ENCODE data around the gene TBCEL.
"Not testable (repeated sequence)": the region's sequence is repeated elsewhere in the genome, so short reads cannot be mapped to it uniquely, and the experiment has no call there.

Gene TBCEL

DNA sequence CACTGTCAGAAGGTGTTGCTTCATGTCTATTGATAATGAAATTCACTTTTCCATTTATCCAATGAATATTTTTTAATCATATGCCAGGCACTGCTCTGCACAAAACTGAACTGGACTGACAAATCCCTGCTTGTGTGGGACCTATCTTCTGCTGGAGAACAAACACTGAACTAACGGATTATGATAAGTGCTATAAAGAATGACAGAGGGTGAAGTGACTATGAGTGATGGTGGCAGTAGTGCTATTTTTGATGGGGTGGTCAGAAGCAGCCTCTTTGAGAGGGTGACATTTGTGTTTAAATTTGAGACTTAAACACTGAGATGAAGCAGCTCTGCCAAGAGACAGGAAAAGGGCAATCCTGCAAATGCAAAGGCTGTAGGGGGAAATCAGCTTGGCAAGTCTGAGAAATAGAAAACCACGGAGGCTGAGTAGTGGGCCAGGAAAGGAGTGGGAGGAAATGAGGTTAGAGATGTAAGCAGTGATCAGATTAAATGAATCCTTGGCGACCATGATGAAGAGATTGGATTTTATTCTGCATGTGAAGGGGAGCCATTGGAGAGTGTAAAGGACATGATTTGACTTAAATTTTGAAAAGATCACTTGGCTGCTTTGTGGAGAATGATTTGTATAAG lies 6.0 kb downstream of the TBCEL start:
- no peaks in the 10 kb centered on the region for H3K4me1 ChIP-seq (ENCODE audit: control insufficient read depth, insufficient read depth, low read length)
- H3K36me3 ChIP-seq (ENCODE audit: control insufficient read depth, insufficient read depth, low read length): no peaks in the 10 kb centered on the region
- no peaks in the 10 kb centered on the region for H3K9me3 ChIP-seq (ENCODE audit: control insufficient read depth, insufficient read depth, low read length)
- H3K4me3 ChIP-seq (ENCODE audit: low read length): no peak overlapping the region
- H3K27me3 ChIP-seq (ENCODE audit: control insufficient read depth, insufficient read depth, low read length): no peaks in the 10 kb centered on the region
- H3K27ac ChIP-seq (ENCODE audit: low read length): no peak overlapping the region
- DNase-seq (ENCODE audit: low read depth, low spot score): no peak
- WGBS (ENCODE audit: insufficient coverage, insufficient read length): no CpG with 5 or more reads among the region's 3 CpGs

DNA sequence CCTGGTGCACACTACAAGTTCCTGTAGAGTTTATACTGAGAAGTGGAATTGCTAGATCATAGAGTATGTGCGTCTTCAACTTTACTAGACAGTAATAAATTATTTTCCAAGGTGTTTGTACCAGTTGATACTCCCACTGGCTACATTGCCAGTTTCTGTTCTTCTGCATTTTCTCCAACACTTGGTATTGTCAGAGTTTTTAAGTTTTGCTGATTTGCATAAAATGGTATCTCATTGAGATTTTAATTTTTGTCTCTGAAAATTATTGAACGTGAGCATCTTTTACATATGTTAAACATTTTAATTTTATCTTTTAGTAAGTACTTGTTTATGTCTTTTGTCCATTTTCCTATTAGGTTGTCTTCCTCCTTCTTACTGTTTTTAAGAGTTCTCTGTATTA lies 7.3 kb downstream of the TBCEL start:
- no peaks in the 10 kb centered on the region for H3K27me3 ChIP-seq (ENCODE audit: control insufficient read depth, insufficient read depth, low read length)
- no peak overlapping the region for H3K4me3 ChIP-seq (ENCODE audit: low read length)
- WGBS (ENCODE audit: insufficient coverage, insufficient read length): no CpG with 5 or more reads among the region's 2 CpGs
- no peak for DNase-seq (ENCODE audit: low read depth, low spot score)
- H3K4me1 ChIP-seq (ENCODE audit: control insufficient read depth, insufficient read depth, low read length): no peaks in the 10 kb centered on the region
- no peak overlapping the region for H3K27ac ChIP-seq (ENCODE audit: low read length)
- no peaks in the 10 kb centered on the region for H3K36me3 ChIP-seq (ENCODE audit: control insufficient read depth, insufficient read depth, low read length)
- no peaks in the 10 kb centered on the region for H3K9me3 ChIP-seq (ENCODE audit: control insufficient read depth, insufficient read depth, low read length)

DNA sequence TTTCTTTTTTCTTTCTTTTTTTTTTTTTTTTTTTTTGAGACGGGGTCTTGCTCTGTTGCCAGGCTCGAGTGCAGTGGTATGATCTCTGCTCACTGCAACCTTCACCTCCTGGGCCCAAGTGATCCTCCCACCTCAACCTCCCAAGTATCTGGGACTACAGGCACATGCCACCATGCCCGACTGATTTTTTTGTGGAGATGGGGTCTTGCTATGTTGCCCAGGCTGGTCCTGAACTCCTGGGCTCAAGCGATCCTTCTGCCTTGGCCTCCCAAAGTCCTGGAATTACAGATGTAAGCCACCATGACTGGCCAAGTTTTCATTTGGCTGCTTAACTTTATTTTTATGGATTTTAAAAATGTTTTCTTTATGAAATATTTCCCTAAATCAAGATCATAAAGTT lies 7.7 kb downstream of the TBCEL start:
- not testable (repeated sequence) for H3K4me1 ChIP-seq (ENCODE audit: control insufficient read depth, insufficient read depth, low read length); DNase-seq (ENCODE audit: low read depth, low spot score)
- WGBS (ENCODE audit: insufficient coverage, insufficient read length): no CpG with 5 or more reads among the region's 4 CpGs

DNA sequence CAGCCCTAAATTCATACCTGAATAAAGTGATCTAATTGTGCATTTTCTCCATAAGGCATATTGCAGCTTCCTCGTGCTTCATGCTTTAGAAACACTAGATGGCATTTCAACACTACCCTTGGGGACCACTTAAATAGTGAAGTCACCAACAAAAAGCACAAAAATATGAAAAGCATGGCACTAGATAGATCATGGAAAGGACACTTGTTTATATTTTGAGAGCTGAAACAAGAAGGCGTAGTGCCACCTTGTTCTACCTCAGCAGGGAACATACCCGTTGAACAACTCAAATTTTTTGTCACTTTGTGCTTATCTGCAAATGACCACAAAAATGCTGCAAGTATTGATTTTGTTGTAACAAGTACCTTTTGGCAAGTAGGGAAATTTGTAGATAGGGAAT lies 8.6 kb downstream of the TBCEL start:
- no peak for DNase-seq (ENCODE audit: low read depth, low spot score)
- Histone ChIP-seq H3K27ac (ENCODE audit: low read length) (no peak overlapping the region), H3K36me3 (ENCODE audit: control insufficient read depth, insufficient read depth, low read length) (no peaks in the 10 kb centered on the region), H3K4me3 (ENCODE audit: low read length) (no peak overlapping the region), H3K9me3 (ENCODE audit: control insufficient read depth, insufficient read depth, low read length) (no peaks in the 10 kb centered on the region), H3K27me3 (ENCODE audit: control insufficient read depth, insufficient read depth, low read length) (no peaks in the 10 kb centered on the region), H3K4me1 (ENCODE audit: control insufficient read depth, insufficient read depth, low read length) (no peaks in the 10 kb centered on the region)
- no CpG with 5 or more reads among the region's 3 CpGs for WGBS (ENCODE audit: insufficient coverage, insufficient read length)

More for the DNA sequence above, 7.7 kb downstream of the TBCEL start:
- H3K9me3 ChIP-seq (ENCODE audit: control insufficient read depth, insufficient read depth, low read length); H3K4me3 ChIP-seq (ENCODE audit: low read length); H3K27me3 ChIP-seq (ENCODE audit: control insufficient read depth, insufficient read depth, low read length); H3K27ac ChIP-seq (ENCODE audit: low read length); H3K36me3 ChIP-seq (ENCODE audit: control insufficient read depth, insufficient read depth, low read length): not testable (repeated sequence)

DNA sequence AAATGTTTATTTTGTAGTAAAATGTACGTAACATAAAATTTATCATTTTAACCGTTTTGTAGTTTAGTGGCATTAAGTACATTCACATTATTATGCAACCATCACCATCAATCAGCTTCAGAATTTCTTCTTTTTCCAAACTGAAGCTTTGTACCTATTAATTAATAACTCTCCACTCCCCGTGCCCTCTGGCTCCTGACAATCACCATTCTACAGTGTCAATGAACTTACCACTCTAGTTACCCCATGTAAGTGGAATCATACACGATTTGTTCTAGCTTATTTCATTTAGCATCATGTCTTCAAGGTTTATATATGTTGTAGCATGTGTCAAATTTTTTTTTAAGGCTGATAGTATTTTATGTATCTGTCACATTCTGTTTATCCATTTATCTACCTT lies 9.7 kb downstream of the TBCEL start:
- H3K4me1 ChIP-seq (ENCODE audit: control insufficient read depth, insufficient read depth, low read length): no peaks in the 10 kb centered on the region
- no peak overlapping the region for H3K4me3 ChIP-seq (ENCODE audit: low read length)
- H3K36me3 ChIP-seq (ENCODE audit: control insufficient read depth, insufficient read depth, low read length): no peaks in the 10 kb centered on the region
- WGBS (ENCODE audit: insufficient coverage, insufficient read length): no CpG with 5 or more reads among the region's 4 CpGs
- no peak overlapping the region for H3K27ac ChIP-seq (ENCODE audit: low read length)
- H3K9me3 ChIP-seq (ENCODE audit: control insufficient read depth, insufficient read depth, low read length): no peaks in the 10 kb centered on the region
- DNase-seq (ENCODE audit: low read depth, low spot score): no peak
- H3K27me3 ChIP-seq (ENCODE audit: control insufficient read depth, insufficient read depth, low read length): no peaks in the 10 kb centered on the region

DNA sequence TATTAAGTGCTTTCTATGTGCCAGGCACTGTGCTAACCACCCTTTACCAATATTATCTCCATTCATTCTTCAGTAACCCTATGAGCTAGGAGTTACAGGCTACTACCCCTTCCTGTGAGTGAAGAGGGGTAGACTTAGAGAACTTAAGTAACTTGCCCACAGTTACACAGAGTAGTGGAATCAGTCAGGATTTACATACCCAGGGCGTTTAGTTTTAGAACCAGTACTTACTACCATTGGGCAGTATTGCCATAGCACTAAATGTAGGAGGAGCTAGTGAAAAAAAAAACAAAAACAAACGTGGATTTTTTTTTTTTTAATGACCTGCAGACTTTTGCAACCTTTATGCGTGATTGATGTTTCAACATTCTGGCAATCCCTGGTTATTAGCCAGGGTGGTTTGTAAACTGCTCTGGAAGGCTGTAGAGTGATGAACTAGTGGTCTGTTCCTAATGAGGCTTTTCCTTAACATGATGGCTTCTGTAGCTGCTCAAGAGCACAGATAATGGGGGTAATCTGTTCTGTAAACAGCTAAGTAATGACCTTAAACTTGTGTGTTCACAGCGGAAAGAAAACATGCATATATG lies 11.4 kb downstream of the TBCEL start:
- H3K27ac ChIP-seq (ENCODE audit: low read length): no peak overlapping the region
- no peaks in the 10 kb centered on the region for H3K36me3 ChIP-seq (ENCODE audit: control insufficient read depth, insufficient read depth, low read length)
- no peak for DNase-seq (ENCODE audit: low read depth, low spot score)
- H3K9me3 ChIP-seq (ENCODE audit: control insufficient read depth, insufficient read depth, low read length): no peaks in the 10 kb centered on the region
- no peaks in the 10 kb centered on the region for H3K27me3 ChIP-seq (ENCODE audit: control insufficient read depth, insufficient read depth, low read length)
- H3K4me3 ChIP-seq (ENCODE audit: low read length): no peak overlapping the region
- no CpG with 5 or more reads among the region's 4 CpGs for WGBS (ENCODE audit: insufficient coverage, insufficient read length)
- H3K4me1 ChIP-seq (ENCODE audit: control insufficient read depth, insufficient read depth, low read length): peaks cover under 1% of the 10 kb centered on the region; the same call in 1 of the 2 replicates

DNA sequence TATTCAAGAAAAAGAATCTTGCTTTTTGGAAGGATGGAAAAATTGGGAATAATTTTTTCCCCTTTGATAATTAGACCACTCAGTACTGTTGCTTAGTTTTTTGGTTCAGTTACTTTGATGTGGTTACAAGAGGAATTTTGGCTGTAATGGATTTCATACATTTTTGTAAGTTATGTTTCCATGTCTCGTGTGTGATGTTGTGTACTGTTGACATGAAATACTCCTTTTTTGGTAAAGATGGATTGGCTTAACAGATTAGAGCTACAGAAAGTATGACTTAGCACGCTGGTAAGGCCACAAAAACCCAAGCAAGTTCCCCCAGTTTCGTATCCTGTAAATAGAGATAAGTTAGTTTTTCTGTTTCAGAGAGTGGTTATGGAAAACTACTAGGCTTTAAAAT lies 11.9 kb downstream of the TBCEL start:
- no peaks in the 10 kb centered on the region for H3K9me3 ChIP-seq (ENCODE audit: control insufficient read depth, insufficient read depth, low read length)
- no peak overlapping the region for H3K4me3 ChIP-seq (ENCODE audit: low read length)
- no peaks in the 10 kb centered on the region for H3K27me3 ChIP-seq (ENCODE audit: control insufficient read depth, insufficient read depth, low read length)
- H3K4me1 ChIP-seq (ENCODE audit: control insufficient read depth, insufficient read depth, low read length): peaks cover 1% of the 10 kb centered on the region; the same call in 1 of the 2 replicates
- no peak overlapping the region for H3K27ac ChIP-seq (ENCODE audit: low read length)
- H3K36me3 ChIP-seq (ENCODE audit: control insufficient read depth, insufficient read depth, low read length): no peaks in the 10 kb centered on the region
- DNase-seq (ENCODE audit: low read depth, low spot score): no peak
- WGBS (ENCODE audit: insufficient coverage, insufficient read length): no CpG with 5 or more reads among the region's 3 CpGs

DNA sequence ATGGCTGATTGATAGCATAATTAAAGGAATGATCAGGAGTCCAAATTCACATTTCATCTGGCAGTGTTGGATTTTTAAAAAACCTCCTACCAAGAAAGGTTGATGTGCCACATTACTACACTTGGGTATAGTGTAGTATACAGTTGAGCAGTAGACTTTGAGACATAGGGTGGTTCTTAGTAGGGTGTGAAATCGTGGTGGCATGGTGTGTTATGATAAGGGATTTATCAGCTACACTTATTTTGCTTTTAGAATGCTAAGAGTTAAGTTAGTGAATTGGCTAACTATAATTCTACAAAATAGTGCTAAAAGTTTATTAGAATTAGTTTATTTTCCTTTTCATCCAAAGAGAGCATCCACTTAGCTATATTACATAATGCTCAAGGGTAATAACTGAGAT lies 13.1 kb downstream of the TBCEL start:
- no peaks in the 10 kb centered on the region for H3K36me3 ChIP-seq (ENCODE audit: control insufficient read depth, insufficient read depth, low read length)
- H3K9me3 ChIP-seq (ENCODE audit: control insufficient read depth, insufficient read depth, low read length): no peaks in the 10 kb centered on the region
- H3K4me3 ChIP-seq (ENCODE audit: low read length): no peak overlapping the region
- no peaks in the 10 kb centered on the region for H3K27me3 ChIP-seq (ENCODE audit: control insufficient read depth, insufficient read depth, low read length)
- no peak overlapping the region for H3K27ac ChIP-seq (ENCODE audit: low read length)
- WGBS (ENCODE audit: insufficient coverage, insufficient read length): no CpG with 5 or more reads among the region's 1 CpG
- peaks cover 1% of the 10 kb centered on the region; the same call in 1 of the 2 replicates for H3K4me1 ChIP-seq (ENCODE audit: control insufficient read depth, insufficient read depth, low read length)
- no peak for DNase-seq (ENCODE audit: low read depth, low spot score)

DNA sequence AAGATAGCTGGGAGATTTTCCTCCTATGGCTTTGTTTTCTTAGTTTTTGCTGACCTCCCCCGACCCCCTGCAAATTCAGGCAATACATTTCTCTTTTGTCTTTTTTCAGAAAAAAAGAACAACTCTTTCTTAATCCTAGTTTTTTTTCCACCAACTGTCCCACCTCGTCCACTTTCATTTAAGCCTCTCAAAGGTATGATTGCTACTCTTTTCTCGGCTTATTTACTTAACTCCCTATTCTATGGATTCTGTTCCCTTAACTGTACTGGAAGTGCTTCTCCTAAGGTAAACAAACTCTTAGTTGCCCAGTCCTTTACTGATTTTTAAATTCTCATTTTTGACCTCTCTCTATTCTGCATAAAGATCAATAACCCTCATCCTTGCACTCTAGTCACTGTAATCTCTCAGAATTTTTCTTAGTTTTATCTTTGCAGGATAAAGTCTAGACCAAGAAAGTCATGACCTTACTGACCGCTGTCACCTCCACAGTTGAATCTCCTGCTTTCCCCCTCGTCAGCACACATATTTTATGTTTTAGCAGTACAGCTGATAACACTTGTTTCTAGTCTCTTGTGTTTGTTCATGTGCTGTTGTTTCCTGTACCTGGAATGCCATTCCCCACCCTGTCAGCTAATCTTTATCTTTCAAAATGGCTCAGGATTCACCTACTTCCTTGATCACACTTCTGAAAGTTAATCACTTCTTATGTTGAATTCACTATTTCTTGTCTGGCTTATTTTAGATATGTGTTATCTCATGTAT lies 14.9 kb downstream of the TBCEL start:
- Histone ChIP-seq H3K4me1 (ENCODE audit: control insufficient read depth, insufficient read depth, low read length) (peaks cover 1% of the 10 kb centered on the region; the same call in 1 of the 2 replicates), H3K27me3 (ENCODE audit: control insufficient read depth, insufficient read depth, low read length) (no peaks in the 10 kb centered on the region), H3K4me3 (ENCODE audit: low read length) (no peak overlapping the region), H3K36me3 (ENCODE audit: control insufficient read depth, insufficient read depth, low read length) (no peaks in the 10 kb centered on the region), H3K27ac (ENCODE audit: low read length) (no peak overlapping the region), H3K9me3 (ENCODE audit: control insufficient read depth, insufficient read depth, low read length) (no peaks in the 10 kb centered on the region)
- no peak for DNase-seq (ENCODE audit: low read depth, low spot score)
- WGBS (ENCODE audit: insufficient coverage, insufficient read length): no CpG with 5 or more reads among the region's 5 CpGs

DNA sequence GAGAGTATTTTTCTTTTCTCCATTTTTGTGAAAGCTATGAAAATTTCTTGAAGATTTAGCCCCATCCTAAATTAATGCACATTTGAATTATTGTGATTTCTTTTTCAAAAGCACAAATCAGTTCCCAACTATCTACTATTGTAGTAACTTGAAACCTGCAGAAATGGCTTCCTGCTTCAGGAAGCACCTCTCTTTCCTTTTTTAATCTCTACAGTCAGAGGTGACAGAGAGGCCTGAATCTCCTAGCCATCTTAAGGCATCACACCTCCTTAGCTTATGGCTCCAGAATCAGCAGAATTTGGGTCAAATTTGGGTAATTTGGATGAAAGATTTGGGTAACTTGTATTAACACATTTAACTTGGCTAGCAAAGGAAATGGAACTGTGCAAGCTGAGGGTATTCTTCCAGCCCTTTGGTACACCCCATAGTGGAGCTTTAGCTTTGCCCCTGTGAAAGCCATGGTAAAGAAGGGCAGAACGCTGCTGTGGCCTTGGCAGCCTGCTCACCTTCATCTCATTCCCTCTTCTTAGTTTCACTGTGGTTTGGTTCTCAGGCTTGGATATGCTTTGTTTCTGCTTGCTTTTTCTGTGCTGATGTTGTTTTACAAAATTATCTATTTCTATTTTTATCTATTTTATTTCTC lies 16.2 kb downstream of the TBCEL start:
- DNase-seq (ENCODE audit: low read depth, low spot score): no peak
- no peak overlapping the region for H3K27ac ChIP-seq (ENCODE audit: low read length)
- H3K4me3 ChIP-seq (ENCODE audit: low read length): no peak overlapping the region
- H3K9me3 ChIP-seq (ENCODE audit: control insufficient read depth, insufficient read depth, low read length): no peaks in the 10 kb centered on the region
- H3K36me3 ChIP-seq (ENCODE audit: control insufficient read depth, insufficient read depth, low read length): no peaks in the 10 kb centered on the region
- WGBS (ENCODE audit: insufficient coverage, insufficient read length): no CpG with 5 or more reads among the region's 1 CpG
- peaks cover 1% of the 10 kb centered on the region; the same call in 1 of the 2 replicates for H3K4me1 ChIP-seq (ENCODE audit: control insufficient read depth, insufficient read depth, low read length)
- no peaks in the 10 kb centered on the region for H3K27me3 ChIP-seq (ENCODE audit: control insufficient read depth, insufficient read depth, low read length)
